ENCODE measurements around the gene BACH2.

GRCh38 chr6:90264561-90264960 is 32.1 kb downstream of the BACH2 start:
- TF ChIP-seq CTCF (IDR thresholded peaks at IDR 0.05 in 4 of 5, conservative IDR thresholded peaks at IDR 0.05 in 1 of 5), result no peak
- TF ChIP-seq POLR2A (IDR thresholded peaks at IDR 0.05), result no peak
